Transverse colon (tissue), 4 donors: ENCODE results near the gene PCDHA1. TPM values are rescaled to one million over a fixed set of nuclear protein-coding genes. Genes with fewer than 3 reads are reported as not detected.

Source experiments
- DNase-seq: peaks from one replicate; pipeline ENCODE4 v3.0.0-alpha.2; 2019
- H3K27ac ChIP-seq, 4 donors: fragments of 200-600 bp; sonication (generic); 2 replicates each; pipeline ENCODE4 v1.5.1; 2016 to 2018; ENCODE audit warnings: inconsistent platforms in 4 of 4
- H3K27me3 ChIP-seq: fragments of 200-600 bp; sonication (generic); 2 replicates; pipeline ENCODE4 v1.5.1; 2017; ENCODE audit warnings: inconsistent platforms
- H3K36me3 ChIP-seq, 4 donors: fragments of 200-600 bp; sonication (generic); 2 replicates each; pipeline ENCODE4 v1.5.1; 2017 to 2019; ENCODE audit warnings: inconsistent platforms in 4 of 4
- H3K4me1 ChIP-seq, 4 donors: fragments of 200-600 bp; sonication (generic); 2 replicates each; pipeline ENCODE4 v1.5.1; 2017 to 2020; ENCODE audit warnings: inconsistent platforms in 4 of 4
- H3K4me3 ChIP-seq, 4 donors: fragments of 200-600 bp; sonication (generic); 1 replicate in 1 of 4; 2 replicates in 3 of 4; pipeline versions ENCODE4 v1.5.1 to v1.6.1; 2017 to 2019; ENCODE audit warnings: inconsistent platforms in 4 of 4
- H3K9me3 ChIP-seq, 2 donors: fragments of 200-600 bp; sonication (generic); 2 replicates each; pipeline ENCODE4 v1.5.1; 2017 to 2019; ENCODE audit warnings: inconsistent platforms in 2 of 2
- CTCF ChIP-seq, 5 experiments: fragments of 200-600 bp in 3 of 5; fragments of 450-650 bp in 2 of 5; sonication (generic) in 3 of 5; IDR thresholded peaks; 1 replicate in 2 of 5; 2 replicates in 3 of 5; pipeline ENCODE4 v1.5.1; 2016 to 2017; ENCODE audit warnings: antibody characterized with exemption in 5 of 5, inconsistent platforms in 3 of 5, mild to moderate bottlenecking in 2 of 5, moderate library complexity in 1 of 5
- EP300 ChIP-seq: sonication (generic); formaldehyde crosslinking; IDR thresholded peaks from one replicate; pipeline ENCODE4 v1.6.1; 2017; ENCODE audit warnings: antibody characterized with exemption, low read depth
- POLR2A ChIP-seq: fragments of 450-650 bp; IDR thresholded peaks from one replicate; pipeline ENCODE4 v1.6.1; 2016; ENCODE audit warnings: antibody characterized with exemption, mild to moderate bottlenecking, moderate library complexity
- POLR2AphosphoS5 ChIP-seq, 3 donors: sonication (generic); formaldehyde crosslinking; IDR thresholded peaks; one replicate each; pipeline ENCODE4 v1.6.1; 2016; ENCODE audit warnings: antibody characterized with exemption in 3 of 3
- WGBS, 2 donors: methylation state at CpG; one replicate each; pipeline ENCODE4 v1.1.5; 2018; ENCODE audit warnings: low coverage in 1 of 2; 5-methylcytosine and 5-hydroxymethylcytosine counted together
- in situ Hi-C, 4 donors: fragments of 200-750 bp; cut with MboI; loops; one replicate each; pipeline versions ENCODE4 v1.15.0 to v1.15.1; 2017; ENCODE audit warnings: low sequenced_read_pairs in 3 of 4, low pct_ligation_motif_present in 1 of 4, low pct_unique_long_range_greater_than_20kb in 1 of 4
- intact Hi-C: fragments of 100-400 bp; cut with DNase I; formaldehyde crosslinking; loops from one replicate; pipeline ENCODE4 v1.15.1; 2023; ENCODE audit warnings: low total_unique reads
- total RNA-seq, 4 donors: library from RNA; depleted of rRNA; stranded (reverse); fragments of >200 nt; gene quantifications; one replicate each; pipeline ENCODE4 v1.1.0, GENCODE V29; 2016

The PCDHA1 gene
- under 1 TPM in 1 of 4 donors, not detected in 3; 0.14 TPM for total RNA-seq

- Histone ChIP-seq H3K9me3 (peaks cover 0 to 37% of the 10 kb centered on the region in 2 donors), H3K4me3 (no peak within 1 kb of the TSS), H3K27ac (no peak within 1 kb of the TSS), H3K27me3 (peaks cover 21% of the 10 kb centered on the region), H3K4me1 (no peaks in the 10 kb centered on the region), H3K36me3 (no peaks in the 10 kb centered on the region)
- WGBS, 2 donors, result 26 to 57% methylated on average over 6 to 25 of the region's 29 CpGs
- no peak for DNase-seq
- intact Hi-C loops, result no loop called here
- in situ Hi-C loops, result no loop called here
- TF ChIP-seq CTCF (IDR thresholded peaks at IDR 0.05) (no peak), POLR2A (no peak), EP300 (no peak), POLR2AphosphoS5 (IDR thresholded peaks at IDR 0.05) (no peak)
Observed at GRCh38 chr5:140785905-140786686, at the start of gene PCDHA1. PCDHA1 (plus strand) TSS chr5:140786140.

GRCh38 chr5:140737486-140737885 is 48.5 kb upstream of the PCDHA1 start:
- H3K9me3 ChIP-seq, result no peaks in the 10 kb centered on the region
- no peaks in the 10 kb centered on the region for H3K36me3 ChIP-seq
- no peak for TF ChIP-seq POLR2A
- no peak for TF ChIP-seq EP300
- no peak for TF ChIP-seq POLR2AphosphoS5 (IDR thresholded peaks at IDR 0.05)
- no peak for TF ChIP-seq CTCF (IDR thresholded peaks at IDR 0.05)
- no peak for DNase-seq
- WGBS, 2 donors, result 58 to 100% methylated on average over 1 of the region's 1 CpG
- no peak overlapping the region for H3K4me3 ChIP-seq
- intact Hi-C loops, result no loop called here
- H3K4me1 ChIP-seq, result no peaks in the 10 kb centered on the region
- peaks cover 20% of the 10 kb centered on the region for H3K27me3 ChIP-seq
- H3K27ac ChIP-seq, result no peak overlapping the region
- in situ Hi-C loops, result no loop called here

- TF ChIP-seq POLR2A (no peak), CTCF (IDR thresholded peaks at IDR 0.05) (no peak), EP300 (no peak), POLR2AphosphoS5 (IDR thresholded peaks at IDR 0.05) (no peak)
- in situ Hi-C loops (no loop called here), intact Hi-C loops (no loop called here)
- WGBS, 2 donors, result 80 to 100% methylated on average over 1 of the region's 1 CpG
- DNase-seq, result no peak
- Histone ChIP-seq H3K9me3 (no peaks in the 10 kb centered on the region), H3K4me3 (no peak overlapping the region), H3K27me3 (peaks cover 10% of the 10 kb centered on the region), H3K36me3 (no peaks in the 10 kb centered on the region), H3K4me1 (no peaks in the 10 kb centered on the region), H3K27ac (no peak overlapping the region)
Observed at GRCh38 chr5:140741967-140742366, 44.0 kb upstream of the PCDHA1 start.

GRCh38 chr5:140753561-140753960 is 32.4 kb upstream of the PCDHA1 start:
- no peaks in the 10 kb centered on the region for H3K27me3 ChIP-seq
- no peak overlapping the region for H3K4me3 ChIP-seq
- H3K9me3 ChIP-seq, result peaks cover 25 to 32% of the 10 kb centered on the region in 2 donors
- in situ Hi-C loops, result no loop called here
- intact Hi-C loops, result no loop called here
- DNase-seq, result no peak
- WGBS, 2 donors, result 91% methylated on average over 5 of the region's 5 CpGs; no CpG with 5 or more reads in 1 of the 2 donors
- H3K27ac ChIP-seq, result no peak overlapping the region
- H3K36me3 ChIP-seq, result no peaks in the 10 kb centered on the region
- TF ChIP-seq CTCF (IDR thresholded peaks at IDR 0.05), result no peak
- no peak for TF ChIP-seq POLR2AphosphoS5 (IDR thresholded peaks at IDR 0.05)
- TF ChIP-seq EP300, result no peak
- TF ChIP-seq POLR2A, result no peak
- H3K4me1 ChIP-seq, result no peaks in the 10 kb centered on the region
